ENCODE data around the gene NUPR1. TPM values are rescaled to one million over a fixed set of nuclear protein-coding genes. Genes with fewer than 3 reads are reported as not detected.
A peak's percentile ranks its signal among the peaks of the same experiment; 100 is the strongest.
"Not testable (repeated sequence)": the region's sequence is repeated elsewhere in the genome, so short reads cannot be mapped to it uniquely, and the experiment has no call there.

Gene NUPR1
- total RNA-seq, 1 experiment from 2014 or later = 2.7 TPM

GRCh38 chr16:28555561-28555960 lies 16.8 kb upstream of the NUPR1 start:
- DNase-seq (ENCODE audit: low read depth) = no peak

GRCh38 chr16:28554634-28555423 lies 16.1 kb upstream of the NUPR1 start:
- DNase-seq (ENCODE audit: low read depth) = no peak

- DNase-seq (ENCODE audit: low read depth) = peak; percentile 81
Measured at GRCh38 chr16:28553776-28554633, 15.2 kb upstream of the NUPR1 start, which contains the start of gene SGF29. Gene SGF29 (plus strand): TSS chr16:28553920. CDS start chr16:28581070, 27,150 bp downstream.

GRCh38 chr16:28549301-28549899 lies 10.6 kb upstream of the NUPR1 start:
- DNase-seq (ENCODE audit: low read depth) = peak; percentile 40

- no peak for DNase-seq (ENCODE audit: low read depth)
Measured at GRCh38 chr16:28548306-28548802, 9.6 kb upstream of the NUPR1 start.

- DNase-seq (ENCODE audit: low read depth) = no peak
Measured at GRCh38 chr16:28546626-28547025, 7.9 kb upstream of the NUPR1 start.

GRCh38 chr16:28545964-28546363 lies 7.2 kb upstream of the NUPR1 start:
- not testable (repeated sequence) for DNase-seq (ENCODE audit: low read depth)

- no peak for DNase-seq (ENCODE audit: low read depth)
Measured at GRCh38 chr16:28544998-28545397, 6.2 kb upstream of the NUPR1 start.

- no peak for DNase-seq (ENCODE audit: low read depth)
Measured at GRCh38 chr16:28543072-28543471, 4.3 kb upstream of the NUPR1 start.

GRCh38 chr16:28542646-28543045 lies 3.9 kb upstream of the NUPR1 start:
- DNase-seq (ENCODE audit: low read depth) = no peak

GRCh38 chr16:28540346-28540745 lies 1.6 kb upstream of the NUPR1 start:
- no peak for DNase-seq (ENCODE audit: low read depth)

- DNase-seq (ENCODE audit: low read depth) = no peak
Measured at GRCh38 chr16:28537964-28538732, 626 bp downstream of the NUPR1 start.

- no peak for DNase-seq (ENCODE audit: low read depth)
Measured at GRCh38 chr16:28537076-28537475, 1.7 kb downstream of the NUPR1 start.

GRCh38 chr16:28534542-28535373 lies 4.0 kb downstream of the NUPR1 start:
- DNase-seq (ENCODE audit: low read depth) = no peak

GRCh38 chr16:28532940-28533647 lies 5.7 kb downstream of the NUPR1 start:
- no peak for DNase-seq (ENCODE audit: low read depth)

GRCh38 chr16:28531777-28532744 lies 6.7 kb downstream of the NUPR1 start:
- DNase-seq (ENCODE audit: low read depth) = no peak

- no peak for DNase-seq (ENCODE audit: low read depth)
Measured at GRCh38 chr16:28529124-28529523, 9.7 kb downstream of the NUPR1 start.

GRCh38 chr16:28528463-28528867 lies 10.3 kb downstream of the NUPR1 start:
- DNase-seq (ENCODE audit: low read depth) = no peak
